Right cardiac atrium (tissue), 5 donors: ENCODE results near the gene ACP4. TPM values are rescaled to one million over a fixed set of nuclear protein-coding genes. Genes with fewer than 3 reads are reported as not detected.
"Not testable (repeated sequence)": the region's sequence is repeated elsewhere in the genome, so short reads cannot be mapped to it uniquely, and the experiment has no call there.

Source experiments
- ATAC-seq, 2 donors: fragments of 200-7000 bp; cut with Tn5 transposase; one replicate each; pipeline versions ENCODE4 v1.8.0 to v1.9.1; 2020; ENCODE audit warnings: moderate library complexity in 2 of 2, mild to moderate bottlenecking in 1 of 2
- DNase-seq, 3 donors: peaks; one replicate each; pipeline ENCODE4 v3.0.0-alpha.2; 2020
- H3K27ac ChIP-seq: one replicate; pipeline ENCODE4 v1.5.1; 2013; ENCODE audit warnings: mild to moderate bottlenecking, low read length, control low read depth, moderate library complexity
- H3K27me3 ChIP-seq: one replicate; pipeline ENCODE4 v1.6.1; 2013; ENCODE audit not compliant: control insufficient read depth, insufficient read depth
- H3K4me1 ChIP-seq: one replicate; pipeline ENCODE4 v1.6.1; 2013; ENCODE audit warnings: low read length; ENCODE audit not compliant: control insufficient read depth, insufficient read depth
- H3K4me3 ChIP-seq: one replicate; pipeline ENCODE4 v1.5.1; 2013; ENCODE audit warnings: low read length, control low read depth
- H3K9me3 ChIP-seq: one replicate; pipeline ENCODE4 v1.6.1; 2013; ENCODE audit warnings: low read length; ENCODE audit not compliant: control insufficient read depth
- WGBS: extraction: QIAGEN DNeasy Blood & Tissue Kit; methylation state at CpG from one replicate; pipeline ENCODE4 v1.1.7; 2013; 5-methylcytosine and 5-hydroxymethylcytosine counted together
- intact Hi-C, 4 donors: fragments of 100-400 bp; cut with DNase I; formaldehyde crosslinking; loops; one replicate each; pipeline versions ENCODE4 v1.11.0 to v1.14.0; 2022 to 2023
- polyA plus RNA-seq: library from polyadenylated mRNA; stranded (reverse); fragments of 200-250 nt; gene quantifications from one replicate; pipeline ENCODE4 v1.2.3, GENCODE V29; 2013
- total RNA-seq, 4 donors: library from RNA; stranded (reverse); fragmentation: NEBNext Ultra II Directional; extraction: Animal tissue kit (Norgen Biotek cat#: 25700); gene quantifications; one replicate each; pipeline ENCODE4 v1.2.1, GENCODE V29; 2021
- donor health status: healthy with polysubstance abuse.
- donor health status: DM: no; HTN: yes; CAD: no.
- donor health status: DM: no; HTN: no; CAD: no.
- donor health status: DM: no; HTN: yes; CAD: no; lungs with severe emphysema.
- donor health status: DM: yes; HTN: yes; CAD: no.

The ACP4 gene
- total and polyA plus RNA-seq, 5 donors: not detected

- H3K27me3 ChIP-seq: no peaks in the 10 kb centered on the region
- DNase-seq: no peak
- no peak overlapping the region for H3K27ac ChIP-seq
- ATAC-seq: no peak
- WGBS: 72% methylated on average over 4 of the region's 4 CpGs
- intact Hi-C loops: no loop called here
- no peak overlapping the region for H3K4me3 ChIP-seq
- no peaks in the 10 kb centered on the region for H3K9me3 ChIP-seq
- H3K4me1 ChIP-seq: no peaks in the 10 kb centered on the region
These were observed 30.3 kb upstream of the ACP4 start for GRCh38 chr19:50759886-50760285.

- H3K4me3 ChIP-seq, ATAC-seq, H3K27me3 ChIP-seq, intact Hi-C loops, H3K4me1 ChIP-seq, DNase-seq, H3K9me3 ChIP-seq, H3K27ac ChIP-seq: not testable (repeated sequence)
- 61% methylated on average over 3 of the region's 3 CpGs for WGBS
These were observed 28.7 kb upstream of the ACP4 start for GRCh38 chr19:50761501-50761900.

GRCh38 chr19:50763521-50763920, 26.7 kb upstream of the ACP4 start:
- H3K27ac ChIP-seq, H3K27me3 ChIP-seq, intact Hi-C loops, H3K4me1 ChIP-seq, ATAC-seq, H3K4me3 ChIP-seq, H3K9me3 ChIP-seq, DNase-seq: not testable (repeated sequence)
- 67% methylated on average over 13 of the region's 13 CpGs for WGBS

- DNase-seq: no peak
- Histone ChIP-seq H3K9me3 (no peaks in the 10 kb centered on the region), H3K4me3 (no peak overlapping the region), H3K27ac (no peak overlapping the region), H3K27me3 (no peaks in the 10 kb centered on the region), H3K4me1 (no peaks in the 10 kb centered on the region)
- intact Hi-C loops: no loop called here
- WGBS: 67% methylated on average over 7 of the region's 7 CpGs
- ATAC-seq: no peak
These were observed 25.8 kb upstream of the ACP4 start for GRCh38 chr19:50764409-50764808.

GRCh38 chr19:50766746-50767145, 23.5 kb upstream of the ACP4 start:
- H3K27ac ChIP-seq, H3K9me3 ChIP-seq, ATAC-seq, DNase-seq, intact Hi-C loops, H3K4me1 ChIP-seq, H3K27me3 ChIP-seq, H3K4me3 ChIP-seq: not testable (repeated sequence)
- 71% methylated on average over 12 of the region's 12 CpGs for WGBS

- WGBS: 35% methylated on average over 5 of the region's 5 CpGs
These were observed 23.0 kb upstream of the ACP4 start for GRCh38 chr19:50767263-50767662.

GRCh38 chr19:50768277-50768676, 21.9 kb upstream of the ACP4 start:
- H3K9me3 ChIP-seq: no peaks in the 10 kb centered on the region
- WGBS: 59% methylated on average over 5 of the region's 5 CpGs
- H3K4me1 ChIP-seq: no peaks in the 10 kb centered on the region
- H3K27me3 ChIP-seq: no peaks in the 10 kb centered on the region
- intact Hi-C loops: no loop called here
- DNase-seq (no peak), ATAC-seq (no peak)
- no peak overlapping the region for H3K4me3 ChIP-seq
- no peak overlapping the region for H3K27ac ChIP-seq

More at GRCh38 chr19:50767263-50767662, 23.0 kb upstream of the ACP4 start:
- H3K4me1 ChIP-seq, H3K27me3 ChIP-seq, ATAC-seq, H3K27ac ChIP-seq, DNase-seq, H3K4me3 ChIP-seq, H3K9me3 ChIP-seq, intact Hi-C loops: not testable (repeated sequence)

GRCh38 chr19:50770164-50770563, 20.1 kb upstream of the ACP4 start, which contains the start of gene GPR32:
Gene GPR32 (plus strand): TSS chr19:50770464. CDS start chr19:50770601, 137 bp downstream.
- H3K27me3 ChIP-seq, H3K4me3 ChIP-seq, intact Hi-C loops, H3K27ac ChIP-seq, H3K9me3 ChIP-seq, DNase-seq, H3K4me1 ChIP-seq, ATAC-seq: not testable (repeated sequence)
- 93% methylated on average over 2 of the region's 2 CpGs for WGBS

GRCh38 chr19:50770888-50771287, 19.3 kb upstream of the ACP4 start:
- DNase-seq (no peak), ATAC-seq (no peak)
- Histone ChIP-seq H3K27ac (no peak overlapping the region), H3K27me3 (no peaks in the 10 kb centered on the region), H3K9me3 (no peaks in the 10 kb centered on the region), H3K4me1 (no peaks in the 10 kb centered on the region), H3K4me3 (no peak overlapping the region)
- WGBS: 80% methylated on average over 13 of the region's 13 CpGs
- intact Hi-C loops: no loop called here

GRCh38 chr19:50772476-50772875, 17.7 kb upstream of the ACP4 start:
- Histone ChIP-seq H3K4me1 (no peaks in the 10 kb centered on the region), H3K4me3 (no peak overlapping the region), H3K27me3 (no peaks in the 10 kb centered on the region), H3K27ac (no peak overlapping the region), H3K9me3 (no peaks in the 10 kb centered on the region)
- no peak for ATAC-seq
- DNase-seq: no peak
- intact Hi-C loops: no loop called here
- WGBS: 40% methylated on average over 2 of the region's 2 CpGs

GRCh38 chr19:50772912-50773311, 17.3 kb upstream of the ACP4 start:
- DNase-seq, H3K27ac ChIP-seq, H3K27me3 ChIP-seq, H3K9me3 ChIP-seq, H3K4me1 ChIP-seq, ATAC-seq, H3K4me3 ChIP-seq, intact Hi-C loops: not testable (repeated sequence)
- 85% methylated on average over 3 of the region's 3 CpGs for WGBS

GRCh38 chr19:50773454-50773853, 16.8 kb upstream of the ACP4 start:
- H3K27me3 ChIP-seq, intact Hi-C loops, H3K9me3 ChIP-seq, ATAC-seq, H3K4me1 ChIP-seq, H3K4me3 ChIP-seq, DNase-seq, H3K27ac ChIP-seq: not testable (repeated sequence)
- WGBS: 49% methylated on average over 7 of the region's 7 CpGs
